Smooth muscle cell (in vitro differentiated cells): ENCODE data around the gene PPARGC1A. TPM values are rescaled to one million over a fixed set of nuclear protein-coding genes. Genes with fewer than 3 reads are reported as not detected.

Source experiments
- DNase-seq: peaks from one replicate; lab custom pipeline; 2025; ENCODE audit not compliant: unreplicated experiment; lab: John Stamatoyannopoulos, UW
- H2AFZ ChIP-seq: fragments of 200-600 bp; sonication (generic); 2 replicates; pipeline ENCODE4 v1.6.0; 2016; ENCODE audit warnings: antibody characterized with exemption, low read depth, mild to moderate bottlenecking
- H3F3A ChIP-seq: fragments of 200-600 bp; sonication (generic); 2 replicates; pipeline ENCODE4 v1.6.0; 2017; ENCODE audit warnings: antibody characterized with exemption, low read depth
- H3K27ac ChIP-seq: fragments of 200-600 bp; sonication (generic); 2 replicates; pipeline ENCODE4 v1.5.1; 2016; ENCODE audit warnings: low read depth, mild to moderate bottlenecking
- H3K27me3 ChIP-seq: fragments of 200-600 bp; sonication (generic); 2 replicates; pipeline ENCODE4 v1.6.1; 2016; ENCODE audit warnings: low read depth, mild to moderate bottlenecking
- H3K36me3 ChIP-seq: fragments of 200-600 bp; sonication (generic); 2 replicates; pipeline ENCODE4 v1.5.1; 2016; ENCODE audit warnings: low read depth
- H3K4me1 ChIP-seq: fragments of 200-600 bp; sonication (generic); 2 replicates; pipeline ENCODE4 v1.5.1; 2016; ENCODE audit warnings: low read depth
- H3K4me2 ChIP-seq: fragments of 200-600 bp; sonication (generic); 2 replicates; pipeline ENCODE4 v1.6.0; 2016; ENCODE audit warnings: mild to moderate bottlenecking
- H3K4me3 ChIP-seq: fragments of 200-600 bp; sonication (generic); 2 replicates; pipeline ENCODE4 v1.5.1; 2016; ENCODE audit warnings: mild to moderate bottlenecking
- H3K79me2 ChIP-seq: fragments of 200-600 bp; sonication (generic); 2 replicates; pipeline ENCODE4 v1.6.0; 2016; ENCODE audit warnings: low read depth, mild to moderate bottlenecking
- H3K9ac ChIP-seq: fragments of 200-600 bp; sonication (generic); 2 replicates; pipeline ENCODE4 v1.6.0; 2016; ENCODE audit warnings: low read depth
- H3K9me3 ChIP-seq: fragments of 200-600 bp; sonication (generic); replicated peaks from 2 replicates; pipeline ENCODE4 v1.5.1; 2016; ENCODE audit warnings: low read depth
- H4K20me1 ChIP-seq: fragments of 200-600 bp; sonication (generic); 2 replicates; pipeline ENCODE4 v1.6.0; 2016; ENCODE audit warnings: low read depth
- CTCF ChIP-seq: fragments of 200-600 bp; sonication (generic); IDR thresholded peaks from 2 replicates; pipeline ENCODE4 v1.5.1; 2017; ENCODE audit warnings: borderline replicate concordance, mild to moderate bottlenecking, antibody characterized with exemption; ENCODE audit not compliant: insufficient read depth, poor library complexity, severe bottlenecking
- WGBS: methylation state at CpG from one replicate; pipeline ENCODE4 v1.1.7; 2016; ENCODE audit warnings: low lambda C conversion rate; 5-methylcytosine and 5-hydroxymethylcytosine counted together
- polyA plus RNA-seq: library from polyadenylated mRNA; unstranded; fragments of >200 nt; fragmentation: Nextera tagmentation; extraction: Ambion mirVana; gene quantifications from 2 replicates; pipeline ENCODE4 v1.2.1, GENCODE V29; 2016
- total RNA-seq: library from RNA; depleted of rRNA; stranded (reverse); fragments of >200 nt; gene quantifications from 2 replicates; pipeline ENCODE4 v1.2.3, GENCODE V29; 2014

The PPARGC1A gene
- total and polyA plus RNA-seq, 2 experiments from 2014 or later, result 0.25 to 2.8 TPM

DNA sequence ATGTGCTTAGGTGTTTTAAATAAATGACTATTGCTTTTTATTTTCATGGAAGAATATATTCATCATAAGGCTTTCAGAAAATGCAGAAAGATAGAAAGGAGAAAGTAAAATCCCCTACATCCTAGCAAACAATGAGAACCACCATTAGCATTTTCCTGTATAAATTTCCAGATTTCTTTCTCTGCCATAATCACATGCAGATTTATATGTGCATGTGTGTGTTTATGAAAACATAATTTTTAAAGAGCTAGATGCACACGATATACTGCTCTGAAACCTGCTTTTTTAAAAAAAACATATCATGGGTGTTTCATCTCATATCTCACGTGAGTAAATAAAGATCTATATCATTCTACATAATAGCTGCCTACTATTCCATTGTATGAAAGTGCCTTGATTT is 26.4 kb upstream of the PPARGC1A start:
- no peaks in the 10 kb centered on the region for H4K20me1 ChIP-seq
- H3K4me1 ChIP-seq, result peaks cover under 1% of the 10 kb centered on the region
- no peak overlapping the region for H3K27ac ChIP-seq
- H3K27me3 ChIP-seq, result no peaks in the 10 kb centered on the region
- no peaks in the 10 kb centered on the region for H3K9me3 ChIP-seq
- H3K4me2 ChIP-seq, result no peak overlapping the region
- DNase-seq, result no peak
- no peak overlapping the region for H2AFZ ChIP-seq
- no peaks in the 10 kb centered on the region for H3K79me2 ChIP-seq
- no peak for TF ChIP-seq CTCF
- no peak overlapping the region for H3K4me3 ChIP-seq
- H3K9ac ChIP-seq, result no peak overlapping the region
- no peaks in the 10 kb centered on the region for H3F3A ChIP-seq
- WGBS, result 89% methylated on average over 2 of the region's 2 CpGs
- H3K36me3 ChIP-seq, result no peaks in the 10 kb centered on the region

GRCh38 chr4:23915459-23916132 is 25.7 kb upstream of the PPARGC1A start:
- Histone ChIP-seq H3K4me2 (no peak overlapping the region), H3K4me3 (no peak overlapping the region), H2AFZ (no peak overlapping the region), H3K9me3 (no peaks in the 10 kb centered on the region), H4K20me1 (no peaks in the 10 kb centered on the region), H3F3A (no peaks in the 10 kb centered on the region), H3K27ac (no peak overlapping the region), H3K79me2 (no peaks in the 10 kb centered on the region), H3K9ac (no peak overlapping the region), H3K4me1 (no peaks in the 10 kb centered on the region), H3K36me3 (no peaks in the 10 kb centered on the region), H3K27me3 (no peaks in the 10 kb centered on the region)
- no peak for DNase-seq
- no peak for TF ChIP-seq CTCF
- WGBS, result 93% methylated on average over 2 of the region's 2 CpGs

GRCh38 chr4:23911675-23912455 is 22.0 kb upstream of the PPARGC1A start:
- Histone ChIP-seq H3K4me2 (no peak overlapping the region), H3K9me3 (no peaks in the 10 kb centered on the region), H2AFZ (no peak overlapping the region), H3K79me2 (no peaks in the 10 kb centered on the region), H3F3A (no peaks in the 10 kb centered on the region), H4K20me1 (no peaks in the 10 kb centered on the region), H3K4me1 (no peaks in the 10 kb centered on the region), H3K27me3 (no peaks in the 10 kb centered on the region), H3K9ac (no peak overlapping the region), H3K4me3 (no peak overlapping the region), H3K36me3 (no peaks in the 10 kb centered on the region), H3K27ac (no peak overlapping the region)
- TF ChIP-seq CTCF, result no peak
- no peak for DNase-seq
- WGBS, result 93% methylated on average over 2 of the region's 2 CpGs

DNA sequence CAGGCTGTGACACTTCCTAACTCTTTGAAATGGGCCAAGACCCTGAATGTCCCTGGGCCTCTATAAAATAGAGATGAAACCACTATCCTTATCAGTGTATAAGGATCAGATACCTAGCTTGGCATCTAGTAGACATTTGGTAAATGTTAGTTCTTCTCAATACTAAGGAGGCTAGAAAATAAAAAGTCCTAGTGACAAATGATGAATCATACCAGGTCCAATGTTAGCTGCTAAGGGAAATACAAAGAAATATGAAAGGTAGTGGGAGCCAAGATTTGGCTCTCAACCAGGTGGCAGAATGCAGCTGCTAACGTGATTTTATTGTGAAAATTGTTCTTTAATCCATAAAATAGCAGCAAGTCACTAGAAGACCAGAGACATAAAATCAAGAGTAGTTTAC is 19.8 kb upstream of the PPARGC1A start:
- Histone ChIP-seq H3K9me3 (no peaks in the 10 kb centered on the region), H3F3A (no peaks in the 10 kb centered on the region), H3K4me1 (no peaks in the 10 kb centered on the region), H3K79me2 (no peaks in the 10 kb centered on the region), H2AFZ (no peak overlapping the region), H3K27ac (no peak overlapping the region), H3K9ac (no peak overlapping the region), H3K4me2 (no peak overlapping the region), H3K36me3 (no peaks in the 10 kb centered on the region), H3K4me3 (no peak overlapping the region), H4K20me1 (no peaks in the 10 kb centered on the region), H3K27me3 (no peaks in the 10 kb centered on the region)
- DNase-seq, result no peak
- 79% methylated on average over 1 of the region's 1 CpG for WGBS
- no peak for TF ChIP-seq CTCF
